B cell (primary cell): ENCODE measurements around the gene TMEM132D. TPM values are rescaled to one million over a fixed set of nuclear protein-coding genes. Genes with fewer than 3 reads are reported as not detected.

Experiments
- ATAC-seq: fragments of 200-7000 bp; cut with Tn5 transposase; one replicate; pipeline ENCODE4 v1.10.0; 2021; ENCODE audit warnings: low read depth, mild to moderate bottlenecking, moderate number of reproducible peaks, moderate library complexity
- CTCF ChIA-PET: fragments of 350-600 bp; sonication (Branson Sonifier 250); formaldehyde crosslinking; loops from one replicate; lab custom pipeline; 2021; ENCODE audit warnings: antibody characterized with exemption, inconsistent platforms; lab: Charles Lee
- POLR2A ChIA-PET: fragments of 350-600 bp; sonication (Branson Sonifier 250); formaldehyde crosslinking; loops from one replicate; lab custom pipeline; 2021; ENCODE audit warnings: antibody characterized with exemption; lab: Charles Lee
- DNase-seq: peaks from one replicate; pipeline ENCODE4 v3.0.0; 2013
- H2AFZ ChIP-seq: 2 replicates; pipeline ENCODE4 v1.6.1; 2012; ENCODE audit warnings: mild to moderate bottlenecking, low read depth, low read length; ENCODE audit not compliant: insufficient read depth, poor library complexity, severe bottlenecking
- H3K27ac ChIP-seq, 2 donors: 1 replicate in 1 of 2; 2 replicates in 1 of 2; pipeline ENCODE4 v1.5.1; 2012 to 2013; ENCODE audit warnings: low read length in 2 of 2, mild to moderate bottlenecking in 2 of 2, moderate library complexity in 1 of 2
- H3K27me3 ChIP-seq, 4 experiments: fragments of 200-600 bp in 1 of 4; sonication (generic) in 1 of 4; replicated peaks in 1 of 4; 1 replicate in 2 of 4; 2 replicates in 2 of 4; pipeline versions ENCODE4 v1.6.1 to v1.7.0; 2013 to 2016; ENCODE audit warnings: low read length in 3 of 4, mild to moderate bottlenecking in 2 of 4, mixed read lengths in 1 of 4, moderate library complexity in 1 of 4; ENCODE audit not compliant: insufficient read depth in 4 of 4, control insufficient read depth in 3 of 4; ENCODE audit errors: control extremely low read depth in 1 of 4
- H3K36me3 ChIP-seq, 2 experiments: replicated peaks in 1 of 2; 1 replicate in 1 of 2; 2 replicates in 1 of 2; pipeline versions ENCODE4 v1.6.1 to v1.7.1; 2013; ENCODE audit warnings: low read length in 1 of 2; ENCODE audit not compliant: insufficient read depth in 2 of 2, control insufficient read depth in 1 of 2; ENCODE audit errors: control extremely low read depth in 1 of 2, extremely low read depth in 1 of 2
- H3K4me1 ChIP-seq, 2 donors: fragments of 200-600 bp in 1 of 2; sonication (generic) in 1 of 2; 1 replicate in 1 of 2; 2 replicates in 1 of 2; pipeline versions ENCODE4 v1.5.1 to v1.6.1; 2013 to 2017; ENCODE audit warnings: low read length in 2 of 2; ENCODE audit not compliant: control insufficient read depth in 2 of 2, insufficient read depth in 2 of 2
- H3K4me2 ChIP-seq: replicated peaks from 2 replicates; pipeline ENCODE3; 2012; ENCODE audit warnings: mild to moderate bottlenecking, low read depth, low read length; ENCODE audit not compliant: poor library complexity, severe bottlenecking
- H3K4me3 ChIP-seq, 5 experiments: fragments of 200-600 bp in 1 of 5; sonication (generic) in 1 of 5; 1 replicate in 3 of 5; 2 replicates in 2 of 5; pipeline versions ENCODE4 v1.5.1 to v1.7.0; 2011 to 2016; ENCODE audit warnings: low read length in 4 of 5, mild to moderate bottlenecking in 4 of 5, low read depth in 2 of 5, control low read depth in 1 of 5, moderate library complexity in 1 of 5; ENCODE audit not compliant: insufficient read depth in 1 of 5; ENCODE audit errors: control extremely low read depth in 1 of 5, extremely low read depth in 1 of 5
- H3K79me2 ChIP-seq: fragments of 200-600 bp; sonication (generic); one replicate; pipeline ENCODE4 v1.6.0; 2016; ENCODE audit warnings: low read length; ENCODE audit not compliant: control insufficient read depth, insufficient read depth
- H3K9ac ChIP-seq: fragments of 200-600 bp; sonication (generic); 2 replicates; pipeline ENCODE4 v1.6.1; 2017; ENCODE audit warnings: mild to moderate bottlenecking, low read length, moderate library complexity
- H3K9me3 ChIP-seq, 3 donors: one replicate each; pipeline versions ENCODE4 v1.6.1 to v1.7.1; 2013; ENCODE audit warnings: low read length in 2 of 3; ENCODE audit not compliant: control insufficient read depth in 2 of 3, insufficient read depth in 1 of 3; ENCODE audit errors: control extremely low read depth in 1 of 3
- H4K20me1 ChIP-seq: 2 replicates; pipeline ENCODE4 v1.6.0; 2012; ENCODE audit warnings: mild to moderate bottlenecking, low read length; ENCODE audit not compliant: insufficient read depth, control insufficient read depth, poor library complexity, severe bottlenecking
- H3K27ac Mint-ChIP-seq: one replicate; pipeline ENCODE4 v1.8.0; 2021; ENCODE audit warnings: mixed read lengths
- H3K27me3 Mint-ChIP-seq: one replicate; pipeline ENCODE4 v1.8.0; 2021; ENCODE audit warnings: mixed read lengths
- H3K4me1 Mint-ChIP-seq: one replicate; pipeline ENCODE4 v1.8.0; 2021; ENCODE audit warnings: mixed read lengths
- H3K4me3 Mint-ChIP-seq: one replicate; pipeline ENCODE4 v1.8.0; 2021; ENCODE audit warnings: mixed read lengths
- H3K9me3 Mint-ChIP-seq: one replicate; pipeline ENCODE4 v1.8.0; 2022; ENCODE audit warnings: mixed read lengths; ENCODE audit not compliant: insufficient read depth
- CTCF ChIP-seq: fragments of 200-600 bp; IDR thresholded peaks from one replicate; pipeline ENCODE4 v1.8.0; 2022; ENCODE audit warnings: antibody characterized with exemption, mild to moderate bottlenecking
- EZH2 ChIP-seq: IDR thresholded peaks from 2 replicates; pipeline ENCODE4 v1.6.1; 2012; ENCODE audit warnings: borderline replicate concordance, low read depth, mild to moderate bottlenecking, moderate library complexity, low read length; ENCODE audit not compliant: insufficient read depth, poor library complexity, severe bottlenecking
- WGBS: methylation state at CpG from one replicate; pipeline ENCODE4 v1.1.5; 2013; ENCODE audit warnings: missing lambda C conversion rate; ENCODE audit not compliant: insufficient coverage; 5-methylcytosine and 5-hydroxymethylcytosine counted together
- intact Hi-C: fragments of 100-400 bp; cut with micrococcal nuclease; formaldehyde crosslinking; loops from one replicate; pipeline ENCODE4 v1.10.0; 2022
- polyA plus RNA-seq: library from polyadenylated mRNA; depleted of rRNA; stranded (reverse); fragments of >200 nt; gene quantifications from 2 replicates; pipeline ENCODE4 v1.2.3, GENCODE V29; 2012
- total RNA-seq, 2 donors: library from RNA; stranded (reverse); fragments of 120-200 nt in 1 of 2; gene quantifications; 1 replicate in 1 of 2; 2 replicates in 1 of 2; pipeline versions ENCODE4 v1.2.3 to v1.2.4, GENCODE V29; 2013 to 2022

TMEM132D gene
- total and polyA plus RNA-seq, 2 donors (not counting 1 experiment from before 2014, with no cell fraction given), result not detected

GRCh38 chr12:129727100-129727499 lies 176.7 kb downstream of the TMEM132D start:
- CTCF ChIA-PET, result no interaction called here
- ATAC-seq, result no peak
- Mint-ChIP-seq H3K27ac (no peak overlapping the region), H3K9me3 (peaks cover 7% of the 10 kb centered on the region), H3K4me1 (no peaks in the 10 kb centered on the region), H3K4me3 (no peak overlapping the region), H3K27me3 (no peaks in the 10 kb centered on the region)
- TF ChIP-seq EZH2, result no peak
- no peak for TF ChIP-seq CTCF
- Histone ChIP-seq H2AFZ (no peak overlapping the region), H3K4me3 (no peak overlapping the region), H3K9ac (no peak overlapping the region), H4K20me1 (no peaks in the 10 kb centered on the region), H3K27ac (no peak overlapping the region), H3K79me2 (no peaks in the 10 kb centered on the region), H3K36me3 (no peaks in the 10 kb centered on the region), H3K9me3 (peaks cover 0 to 13% (median 0%) of the 10 kb centered on the region in 3 donors), H3K27me3 (no peaks in the 10 kb centered on the region), H3K4me2 (no peak overlapping the region), H3K4me1 (no peaks in the 10 kb centered on the region)
- intact Hi-C loops, result no loop called here
- no peak for DNase-seq
- POLR2A ChIA-PET, result no interaction called here
- WGBS, result no CpG with 5 or more reads among the region's 3 CpGs

- peaks cover 0 to 22% (median 0%) of the 10 kb centered on the region in 3 donors for H3K9me3 ChIP-seq
- POLR2A ChIA-PET, result no interaction called here
- CTCF ChIA-PET, result no interaction called here
- H3K27me3 Mint-ChIP-seq, result no peaks in the 10 kb centered on the region
- H3K4me2 ChIP-seq, result no peak overlapping the region
- no peaks in the 10 kb centered on the region for H3K36me3 ChIP-seq
- DNase-seq, result no peak
- H3K27ac ChIP-seq, result no peak overlapping the region
- peaks cover 3% of the 10 kb centered on the region for H3K9me3 Mint-ChIP-seq
- H3K9ac ChIP-seq, result no peak overlapping the region
- no peak for ATAC-seq
- H3K27ac Mint-ChIP-seq, result no peak overlapping the region
- H3K4me3 ChIP-seq, result no peak overlapping the region
- H3K27me3 ChIP-seq, result no peaks in the 10 kb centered on the region
- no peaks in the 10 kb centered on the region for H4K20me1 ChIP-seq
- H2AFZ ChIP-seq, result no peak overlapping the region
- intact Hi-C loops, result no loop called here
- TF ChIP-seq CTCF (no peak), EZH2 (no peak)
- WGBS, result 90% methylated on average over 8 of the region's 8 CpGs
- no peaks in the 10 kb centered on the region for H3K4me1 Mint-ChIP-seq
- no peaks in the 10 kb centered on the region for H3K4me1 ChIP-seq
- H3K79me2 ChIP-seq, result no peaks in the 10 kb centered on the region
- no peak overlapping the region for H3K4me3 Mint-ChIP-seq
Measured at GRCh38 chr12:129723260-129723659, 180.6 kb downstream of the TMEM132D start.
